ENCODE measurements around the gene PRR16.

The PRR16 gene

DNA sequence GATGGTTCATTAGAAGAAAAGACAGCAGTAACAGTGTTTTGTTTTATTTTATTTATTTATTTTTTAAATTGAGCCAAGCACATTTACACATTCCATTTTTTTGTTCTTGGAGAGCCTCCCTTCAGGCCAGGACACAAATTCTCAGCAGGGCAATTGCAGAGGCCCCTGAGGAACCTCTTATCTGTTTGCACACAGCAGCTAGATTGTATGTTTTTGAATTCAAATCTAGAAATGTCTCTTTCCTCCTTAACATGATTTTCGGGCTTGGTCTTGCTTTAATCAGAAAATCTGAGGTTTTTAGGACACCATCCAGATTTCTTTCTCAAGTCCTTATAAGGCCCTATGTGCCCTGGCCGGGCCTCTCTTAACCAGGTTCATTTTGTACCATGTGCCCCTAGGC is 76.0 kb downstream of the PRR16 start:
- no peak overlapping the region for H3K27ac ChIP-seq
- TF ChIP-seq ZFX (IDR thresholded peaks at IDR 0.05; ENCODE audit: borderline replicate concordance): no peak
- TF ChIP-seq, protein P1, sequence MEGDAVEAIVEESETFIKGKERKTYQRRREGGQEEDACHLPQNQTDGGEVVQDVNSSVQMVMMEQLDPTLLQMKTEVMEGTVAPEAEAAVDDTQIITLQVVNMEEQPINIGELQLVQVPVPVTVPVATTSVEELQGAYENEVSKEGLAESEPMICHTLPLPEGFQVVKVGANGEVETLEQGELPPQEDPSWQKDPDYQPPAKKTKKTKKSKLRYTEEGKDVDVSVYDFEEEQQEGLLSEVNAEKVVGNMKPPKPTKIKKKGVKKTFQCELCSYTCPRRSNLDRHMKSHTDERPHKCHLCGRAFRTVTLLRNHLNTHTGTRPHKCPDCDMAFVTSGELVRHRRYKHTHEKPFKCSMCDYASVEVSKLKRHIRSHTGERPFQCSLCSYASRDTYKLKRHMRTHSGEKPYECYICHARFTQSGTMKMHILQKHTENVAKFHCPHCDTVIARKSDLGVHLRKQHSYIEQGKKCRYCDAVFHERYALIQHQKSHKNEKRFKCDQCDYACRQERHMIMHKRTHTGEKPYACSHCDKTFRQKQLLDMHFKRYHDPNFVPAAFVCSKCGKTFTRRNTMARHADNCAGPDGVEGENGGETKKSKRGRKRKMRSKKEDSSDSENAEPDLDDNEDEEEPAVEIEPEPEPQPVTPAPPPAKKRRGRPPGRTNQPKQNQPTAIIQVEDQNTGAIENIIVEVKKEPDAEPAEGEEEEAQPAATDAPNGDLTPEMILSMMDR (IDR thresholded peaks at IDR 0.05): no peak

DNA sequence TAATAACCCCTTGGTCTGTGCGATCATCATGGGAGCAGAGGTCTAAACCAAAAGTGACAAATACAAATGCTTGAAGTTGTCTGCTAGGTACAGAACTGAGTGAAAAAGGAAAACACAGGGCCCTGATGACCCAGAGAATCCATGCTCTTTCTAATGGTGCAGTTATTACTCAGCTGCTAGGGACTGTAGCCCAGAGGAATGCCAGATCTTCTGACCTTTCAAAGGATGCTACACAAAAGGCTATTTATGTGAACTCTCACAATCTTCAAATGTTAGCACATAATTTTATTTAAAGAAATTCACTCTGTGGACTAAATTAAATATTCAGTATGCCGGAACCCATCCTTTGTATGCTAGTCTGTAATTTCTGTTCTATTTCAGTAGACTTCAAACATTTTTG is 79.9 kb downstream of the PRR16 start:
- H3K27ac ChIP-seq: no peak overlapping the region
- TF ChIP-seq, protein P1 (IDR thresholded peaks at IDR 0.05): no peak
- no peak for TF ChIP-seq ZFX (IDR thresholded peaks at IDR 0.05; ENCODE audit: borderline replicate concordance)

DNA sequence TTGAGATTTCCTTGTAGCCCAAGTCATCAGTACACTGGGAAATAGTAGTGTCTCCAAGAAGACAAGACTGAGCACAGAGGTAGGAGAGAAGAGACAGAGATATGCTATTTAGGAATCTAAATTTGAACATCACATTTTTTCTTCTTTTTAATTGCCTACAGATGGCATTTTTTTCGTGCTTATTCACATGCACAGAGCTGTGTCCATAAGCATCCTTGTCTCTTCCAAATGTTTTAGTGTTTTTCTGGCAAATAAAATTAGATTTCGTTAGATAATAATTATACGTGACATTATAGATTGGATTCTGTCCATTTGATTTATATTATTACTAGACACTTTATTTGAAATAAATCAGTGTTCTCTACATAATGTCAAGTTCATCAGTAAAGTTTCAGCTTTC is 80.9 kb downstream of the PRR16 start:
- TF ChIP-seq ZFX (IDR thresholded peaks at IDR 0.05; ENCODE audit: borderline replicate concordance): no peak
- TF ChIP-seq, protein P1 (IDR thresholded peaks at IDR 0.05): no peak
- no peak overlapping the region for H3K27ac ChIP-seq

DNA sequence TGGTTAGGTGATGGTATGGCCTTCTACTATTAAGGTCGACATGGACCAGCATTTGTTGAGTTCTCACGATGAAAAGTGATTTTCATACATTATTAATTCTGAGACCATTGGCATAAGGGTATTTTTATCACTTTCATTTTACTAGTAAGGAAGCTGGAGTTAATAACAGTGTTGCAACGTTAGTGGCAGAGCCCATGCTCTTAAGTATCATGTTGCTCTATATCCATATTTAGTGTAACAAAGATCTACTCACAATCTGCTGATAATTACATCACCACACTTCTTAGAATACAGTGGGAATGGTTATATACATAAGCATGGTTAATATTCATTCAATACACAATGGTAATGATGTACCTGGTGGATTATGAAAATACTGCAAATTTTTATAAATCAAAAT is 81.9 kb downstream of the PRR16 start:
- TF ChIP-seq ZFX (IDR thresholded peaks at IDR 0.05; ENCODE audit: borderline replicate concordance): no peak
- TF ChIP-seq, protein P1 (IDR thresholded peaks at IDR 0.05): no peak
- H3K27ac ChIP-seq: no peak overlapping the region

DNA sequence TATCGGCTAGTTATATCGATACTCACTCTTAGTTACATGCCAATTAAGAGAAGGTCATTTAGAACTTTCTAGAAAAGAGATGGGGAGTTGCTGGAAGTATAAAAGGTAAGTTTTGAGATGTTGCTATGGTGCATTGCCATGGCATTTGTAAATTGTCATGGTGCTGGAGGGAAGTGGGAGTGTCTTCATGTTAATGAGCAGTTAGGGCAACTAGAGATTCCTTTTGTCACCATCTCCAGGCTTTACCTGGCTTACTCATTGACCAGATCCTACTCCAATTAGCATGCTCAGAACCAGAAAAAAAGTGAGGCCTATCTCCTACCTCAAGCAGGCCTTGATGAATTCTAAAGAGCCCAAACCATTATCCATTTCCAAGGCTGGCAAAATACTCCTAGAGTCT is 82.8 kb downstream of the PRR16 start:
- no peak overlapping the region for H3K27ac ChIP-seq
- no peak for TF ChIP-seq ZFX (IDR thresholded peaks at IDR 0.05; ENCODE audit: borderline replicate concordance)
- TF ChIP-seq, protein P1 (IDR thresholded peaks at IDR 0.05): no peak

DNA sequence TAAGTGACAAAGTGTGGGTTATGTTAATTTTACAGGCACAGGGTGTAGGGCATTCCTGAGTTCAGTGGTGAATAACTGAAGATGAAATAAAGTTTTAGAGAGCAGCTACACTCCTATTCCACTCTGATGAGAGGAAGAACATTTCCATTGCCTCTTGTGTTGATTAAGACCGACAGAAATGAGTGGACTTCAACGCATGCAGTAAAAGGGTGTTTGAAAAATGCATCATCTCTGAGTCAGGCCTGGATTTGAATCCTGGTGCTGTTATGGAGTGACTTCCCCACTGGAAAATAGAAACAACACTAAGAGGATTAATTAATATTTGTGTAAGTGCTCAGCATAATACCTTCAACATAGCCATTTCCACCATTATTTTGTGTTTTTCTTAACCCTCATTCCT is 86.3 kb downstream of the PRR16 start:
- TF ChIP-seq, protein P1 (IDR thresholded peaks at IDR 0.05): no peak
- no peak for TF ChIP-seq ZFX (IDR thresholded peaks at IDR 0.05; ENCODE audit: borderline replicate concordance)
- H3K27ac ChIP-seq: no peak overlapping the region

DNA sequence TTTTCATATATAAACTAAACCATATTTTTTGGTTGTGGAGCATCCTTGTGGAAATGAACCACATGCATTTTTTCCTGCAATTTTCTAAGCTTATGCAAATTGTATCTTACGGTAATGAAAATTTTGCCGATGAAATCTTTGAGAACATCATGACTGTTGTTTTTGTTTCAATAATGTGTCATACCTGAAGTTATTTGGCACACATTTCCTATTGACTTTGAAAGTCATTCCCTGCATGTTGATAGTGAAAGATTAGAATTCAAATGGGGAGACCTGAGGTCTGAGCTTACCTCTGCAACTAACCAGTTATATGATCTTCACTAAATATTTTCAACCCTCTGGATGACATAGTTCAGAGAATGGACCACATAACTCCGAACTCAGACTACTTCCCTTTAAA is 88.5 kb downstream of the PRR16 start:
- H3K27ac ChIP-seq: no peak overlapping the region
- TF ChIP-seq, protein P1 (IDR thresholded peaks at IDR 0.05): no peak
- no peak for TF ChIP-seq ZFX (IDR thresholded peaks at IDR 0.05; ENCODE audit: borderline replicate concordance)

Measured in 22Rv1 (cell line).